Nephron (organoid): ENCODE results near the gene GVQW3.
A peak's percentile ranks its signal among the peaks of the same experiment; 100 is the strongest.

Source experiments
- H3K27ac Mint-ChIP-seq, 3 experiments: 2 replicates each; pipeline ENCODE4 v1.8.0; 2020; ENCODE audit warnings: mixed read lengths in 3 of 3, mild to moderate bottlenecking in 2 of 3, moderate library complexity in 1 of 3
- H3K27me3 Mint-ChIP-seq: 2 replicates; pipeline ENCODE4 v1.8.0; 2021; ENCODE audit warnings: low read depth, mild to moderate bottlenecking, moderate library complexity, mixed read lengths
- H3K36me3 Mint-ChIP-seq: 2 replicates; pipeline ENCODE4 v1.8.0; 2020; ENCODE audit warnings: low read depth, mixed read lengths
- H3K4me1 Mint-ChIP-seq: 2 replicates; pipeline ENCODE4 v1.8.0; 2020; ENCODE audit warnings: mixed read lengths
- H3K4me3 Mint-ChIP-seq, 3 experiments: 2 replicates each; pipeline ENCODE4 v1.8.0; 2020; ENCODE audit warnings: mild to moderate bottlenecking in 3 of 3, mixed read lengths in 3 of 3, moderate library complexity in 2 of 3
- H3K9me3 Mint-ChIP-seq: 2 replicates; pipeline ENCODE4 v1.8.0; 2020; ENCODE audit warnings: mixed read lengths
- CTCF ChIP-seq, 3 experiments: fragments of 200-600 bp; sonication (generic); IDR thresholded peaks; one replicate each; pipeline ENCODE4 v1.5.0; 2021; ENCODE audit warnings: antibody characterized with exemption in 3 of 3; ENCODE audit not compliant: unreplicated experiment in 3 of 3

GVQW3 gene

GRCh38 chr11:76443268-76443980 is 62.3 kb downstream of the GVQW3 start:
- Mint-ChIP-seq H3K36me3 (peaks cover 23% of the 10 kb centered on the region), H3K4me1 (peaks cover 32% of the 10 kb centered on the region), H3K27me3 (no peaks in the 10 kb centered on the region), H3K4me3 (peak overlapping the region; percentile 92 to 96 (median 95)), H3K9me3 (no peaks in the 10 kb centered on the region), H3K27ac (peak overlapping the region; percentile 96 to 99 (median 99))
- no peak for TF ChIP-seq CTCF (IDR thresholded peaks at IDR 0.05; ENCODE audit: unreplicated experiment in 3 of 3)

GRCh38 chr11:76444065-76444383 is 62.9 kb downstream of the GVQW3 start:
- no peak for TF ChIP-seq CTCF (IDR thresholded peaks at IDR 0.05; ENCODE audit: unreplicated experiment in 3 of 3)
- Mint-ChIP-seq H3K27ac (peak overlapping the region; percentile 96 to 99 (median 99)), H3K4me3 (peak overlapping the region; percentile 92 to 96 (median 95)), H3K4me1 (peaks cover 32% of the 10 kb centered on the region), H3K27me3 (no peaks in the 10 kb centered on the region), H3K9me3 (no peaks in the 10 kb centered on the region), H3K36me3 (peaks cover 27% of the 10 kb centered on the region)

- no peak for TF ChIP-seq CTCF (IDR thresholded peaks at IDR 0.05; ENCODE audit: unreplicated experiment in 3 of 3)
- Mint-ChIP-seq H3K36me3 (peaks cover 33% of the 10 kb centered on the region), H3K4me3 (peak within 1 kb of the TSS; percentile 92 to 96 (median 95)), H3K9me3 (no peaks in the 10 kb centered on the region), H3K27ac (peak within 1 kb of the TSS; percentile 96 to 99 (median 99)), H3K4me1 (peaks cover 32% of the 10 kb centered on the region), H3K27me3 (no peaks in the 10 kb centered on the region)
These were observed 63.4 kb downstream of the GVQW3 start, which contains the start of gene EMSY for GRCh38 chr11:76444384-76445120. Gene EMSY (plus strand): TSS chr11:76445018. CDS start chr11:76446939, 1,921 bp downstream.

- H3K9me3 Mint-ChIP-seq: no peaks in the 10 kb centered on the region
- H3K4me3 Mint-ChIP-seq: peak overlapping the region; percentile 92 to 96 (median 95)
- peak overlapping the region; percentile 96 to 99 (median 99) for H3K27ac Mint-ChIP-seq
- peaks cover 32% of the 10 kb centered on the region for H3K4me1 Mint-ChIP-seq
- H3K36me3 Mint-ChIP-seq: peaks cover 38% of the 10 kb centered on the region
- TF ChIP-seq CTCF (IDR thresholded peaks at IDR 0.05; ENCODE audit: unreplicated experiment in 3 of 3): peak in 1 of 3 experiments; percentile 10
- no peaks in the 10 kb centered on the region for H3K27me3 Mint-ChIP-seq
These were observed 64.3 kb downstream of the GVQW3 start for GRCh38 chr11:76445121-76446084.

- Mint-ChIP-seq H3K27ac (no peak overlapping the region), H3K36me3 (peaks cover 45% of the 10 kb centered on the region), H3K9me3 (no peaks in the 10 kb centered on the region), H3K27me3 (no peaks in the 10 kb centered on the region), H3K4me3 (no peak overlapping the region), H3K4me1 (peaks cover 34% of the 10 kb centered on the region)
- no peak for TF ChIP-seq CTCF (IDR thresholded peaks at IDR 0.05; ENCODE audit: unreplicated experiment in 3 of 3)
These were observed 67.4 kb downstream of the GVQW3 start for GRCh38 chr11:76448506-76448905.
